K562 (cell line): ENCODE measurements around the gene DIP2B. TPM values are rescaled to one million over a fixed set of nuclear protein-coding genes. Genes with fewer than 3 reads are reported as not detected.

Source experiments
- AFF4 ChIP-seq: sonication (generic); formaldehyde crosslinking; IDR thresholded peaks from 2 replicates; pipeline ENCODE4 v1.8.0; 2023; ENCODE audit warnings: mild to moderate bottlenecking, missing genetic modification reagents
- CHD1 ChIP-seq: fragments of 200-600 bp; sonication (generic); IDR thresholded peaks from one replicate; pipeline ENCODE4 v1.6.1; 2012; ENCODE audit warnings: mild to moderate bottlenecking, moderate library complexity, low read length, inconsistent platforms
- CREM ChIP-seq: IDR thresholded peaks from 2 replicates; pipeline ENCODE4 v1.6.1; 2014; ENCODE audit warnings: antibody characterized with exemption, low read depth
- DDX20 ChIP-seq: fragments of 450-650 bp; IDR thresholded peaks from 2 replicates; pipeline ENCODE4 v1.6.1; 2016; ENCODE audit warnings: missing genetic modification characterization, low read depth, mild to moderate bottlenecking, missing compliant biosample characterization, moderate library complexity
- EP400 ChIP-seq: fragments of 450-650 bp; IDR thresholded peaks from 2 replicates; pipeline ENCODE4 v1.6.1; 2017; ENCODE audit warnings: antibody characterized with exemption, mild to moderate bottlenecking, moderate library complexity
- ESRRB ChIP-seq: fragments of 250-450 bp; sonication (Bioruptor Pico); IDR thresholded peaks from 2 replicates; pipeline ENCODE4 v1.5.0; 2020; ENCODE audit warnings: mild to moderate bottlenecking, moderate library complexity, borderline replicate concordance
- IRF2 ChIP-seq: sonication (generic); formaldehyde crosslinking; IDR thresholded peaks from 2 replicates; pipeline ENCODE4 v1.8.1; 2022; ENCODE audit warnings: mild to moderate bottlenecking, missing genetic modification reagents
- JUN ChIP-seq, 2 experiments: sonication (generic) in 1 of 2; formaldehyde crosslinking in 1 of 2; IDR thresholded peaks; 2 replicates each; pipeline versions ENCODE4 v1.6.1 to v1.8.0; 2012 to 2022; ENCODE audit warnings: borderline replicate concordance in 2 of 2, mild to moderate bottlenecking in 2 of 2, improper control_type of control experiment in 1 of 2, low read depth in 1 of 2, low read length in 1 of 2, missing genetic modification reagents in 1 of 2
- NBN ChIP-seq: fragments of 450-650 bp; IDR thresholded peaks from 2 replicates; pipeline ENCODE4 v1.6.1; 2016; ENCODE audit warnings: low read depth, mild to moderate bottlenecking
- PHF20 ChIP-seq: fragments of 450-650 bp; IDR thresholded peaks from 2 replicates; pipeline ENCODE4 v1.6.1; 2018; ENCODE audit not compliant: partially characterized antibody
- PYGO2 ChIP-seq: fragments of 450-650 bp; IDR thresholded peaks from 2 replicates; pipeline ENCODE4 v1.6.1; 2016; ENCODE audit warnings: mild to moderate bottlenecking, missing genetic modification characterization, moderate library complexity, missing compliant biosample characterization
- SRSF1 ChIP-seq: fragments of 200-400 bp; formaldehyde crosslinking; IDR thresholded peaks from 2 replicates; pipeline ENCODE4 v1.6.1; 2017; ENCODE audit warnings: mild to moderate bottlenecking, low read depth, low read length, moderate library complexity
- SRSF3 ChIP-seq: fragments of 200-400 bp; formaldehyde crosslinking; IDR thresholded peaks from 2 replicates; pipeline ENCODE4 v1.6.1; 2016; ENCODE audit warnings: mild to moderate bottlenecking, low read length, moderate library complexity; ENCODE audit not compliant: insufficient read depth
- TAF9B ChIP-seq: fragments of 450-650 bp; IDR thresholded peaks from 2 replicates; pipeline ENCODE4 v1.6.1; 2018; ENCODE audit warnings: mild to moderate bottlenecking; ENCODE audit not compliant: partially characterized antibody
- TFAM ChIP-seq: fragments of 250-450 bp; sonication (Bioruptor Pico); conservative IDR thresholded peaks from 2 replicates; pipeline ENCODE4 v1.5.0; 2021; ENCODE audit warnings: mild to moderate bottlenecking, moderate library complexity
- TFE3 ChIP-seq: fragments of 450-650 bp; formaldehyde crosslinking; IDR thresholded peaks from 2 replicates; pipeline ENCODE4 v1.4.0; 2020; ENCODE audit warnings: mild to moderate bottlenecking, mixed read lengths
- ZBTB8A ChIP-seq: fragments of 450-650 bp; IDR thresholded peaks from 2 replicates; pipeline ENCODE4 v1.6.1; 2018; ENCODE audit warnings: mild to moderate bottlenecking, moderate library complexity; ENCODE audit not compliant: partially characterized antibody
- ZFP36 ChIP-seq: fragments of 150-350 bp; IDR thresholded peaks from 2 replicates; pipeline ENCODE4 v1.6.1; 2018; ENCODE audit warnings: low read length, low read depth; ENCODE audit not compliant: partially characterized antibody
- polyA plus RNA-seq, 8 experiments: library from polyadenylated mRNA; depleted of rRNA in 4 of 8; stranded (reverse) in 5 of 8; unstranded in 3 of 8; fragments of >200 nt; fragmentation: Nextera tagmentation in 2 of 8; fragmentation: Illumina TruSeq in 1 of 8; extraction: Ambion mirVana in 2 of 8; extraction: Trizol in 1 of 8; gene quantifications; 2 replicates each; pipeline versions ENCODE4 v1.2.1 to v1.2.3, GENCODE V29; 2011 to 2014; ENCODE audit warnings: inconsistent platforms in 1 of 8, missing spikeins in 1 of 8
- total RNA-seq, 7 experiments: library from RNA; depleted of rRNA in 6 of 7; stranded (reverse); fragments of >200 nt in 6 of 7; fragmentation: Illumina TruSeq in 2 of 7; extraction: Trizol in 2 of 7; gene quantifications; 2 replicates each; pipeline versions ENCODE4 v1.2.1 to v1.2.3, GENCODE V29; 2011 to 2021; ENCODE audit warnings: low replicate concordance in 1 of 7
- TF ChIP-seq, protein P1 (sequence below): fragments of 250-450 bp; sonication (Bioruptor Pico); IDR thresholded peaks from 2 replicates; pipeline ENCODE4 v1.9.0; 2021; ENCODE audit warnings: mild to moderate bottlenecking, inconsistent platforms
- TF ChIP-seq, protein P2 (sequence below): fragments of 250-450 bp; sonication (Bioruptor Pico); IDR thresholded peaks from 2 replicates; pipeline ENCODE4 v1.9.0; 2021; ENCODE audit warnings: mild to moderate bottlenecking

The DIP2B gene
- total and polyA plus RNA-seq, 9 of the 15 experiments (the other 6 are each of a cell fraction or from before 2014, with no cell fraction given) = 4.6 to 26.1 (median 18.8) TPM

- TF ChIP-seq AFF4 (peak; percentile 91; the same call in 1 of the 2 replicates), DDX20 (no peak), NBN (peak; percentile 57; the same call in 1 of the 2 replicates), ZBTB8A (no peak), IRF2 (CRISPR knock-in tag) (no peak), SRSF3 (0 out of 2 replicates have a peak, but pooled peaks have one; percentile 17), ZFP36 (peak; percentile 93), TAF9B (peak; percentile 84), PYGO2 (tag) (no peak), TFAM (CRISPR knock-in tag) (no peak), PHF20 (peak; percentile 48), CHD1 (peak; percentile 32), EP400 (peak; percentile 97), JUN (IDR thresholded peaks at IDR 0.05; ENCODE audit: borderline replicate concordance, low read depth, low read length) (peak; percentile 58; the same call in 1 of the 2 replicates), JUN (CRISPR knock-in tag; IDR thresholded peaks at IDR 0.05; ENCODE audit: borderline replicate concordance) (no peak), SRSF1 (no peak), CREM (peak; percentile 97), ESRRB (no peak), TFE3 (peak; percentile 91)
- TF ChIP-seq, protein P1, sequence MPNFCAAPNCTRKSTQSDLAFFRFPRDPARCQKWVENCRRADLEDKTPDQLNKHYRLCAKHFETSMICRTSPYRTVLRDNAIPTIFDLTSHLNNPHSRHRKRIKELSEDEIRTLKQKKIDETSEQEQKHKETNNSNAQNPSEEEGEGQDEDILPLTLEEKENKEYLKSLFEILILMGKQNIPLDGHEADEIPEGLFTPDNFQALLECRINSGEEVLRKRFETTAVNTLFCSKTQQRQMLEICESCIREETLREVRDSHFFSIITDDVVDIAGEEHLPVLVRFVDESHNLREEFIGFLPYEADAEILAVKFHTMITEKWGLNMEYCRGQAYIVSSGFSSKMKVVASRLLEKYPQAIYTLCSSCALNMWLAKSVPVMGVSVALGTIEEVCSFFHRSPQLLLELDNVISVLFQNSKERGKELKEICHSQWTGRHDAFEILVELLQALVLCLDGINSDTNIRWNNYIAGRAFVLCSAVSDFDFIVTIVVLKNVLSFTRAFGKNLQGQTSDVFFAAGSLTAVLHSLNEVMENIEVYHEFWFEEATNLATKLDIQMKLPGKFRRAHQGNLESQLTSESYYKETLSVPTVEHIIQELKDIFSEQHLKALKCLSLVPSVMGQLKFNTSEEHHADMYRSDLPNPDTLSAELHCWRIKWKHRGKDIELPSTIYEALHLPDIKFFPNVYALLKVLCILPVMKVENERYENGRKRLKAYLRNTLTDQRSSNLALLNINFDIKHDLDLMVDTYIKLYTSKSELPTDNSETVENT (CRISPR knock-in tag) = peak; percentile 78
- TF ChIP-seq, protein P2, sequence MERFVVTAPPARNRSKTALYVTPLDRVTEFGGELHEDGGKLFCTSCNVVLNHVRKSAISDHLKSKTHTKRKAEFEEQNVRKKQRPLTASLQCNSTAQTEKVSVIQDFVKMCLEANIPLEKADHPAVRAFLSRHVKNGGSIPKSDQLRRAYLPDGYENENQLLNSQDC (CRISPR knock-in tag) = 0 out of 2 replicates have a peak, but pooled peaks have one; percentile 10
Observed at GRCh38 chr12:50763639-50764285, 259.0 kb downstream of the DIP2B start, which contains the start of gene ATF1 (continued).
